Body of pancreas (tissue), 4 donors: Measurements from ENCODE around the gene ADAMTS16. TPM values are rescaled to one million over a fixed set of nuclear protein-coding genes. Genes with fewer than 3 reads are reported as not detected.

Experiments used
- ATAC-seq: fragments of 150-250 bp; one replicate; pipeline ENCODE4 v1.9.1; 2016
- DNase-seq, 4 donors: peaks; one replicate each; pipeline ENCODE4 v3.0.0-alpha.2; 2019
- H3K27ac ChIP-seq, 4 donors: fragments of 200-600 bp; sonication (generic); 1 replicate in 3 of 4; 2 replicates in 1 of 4; pipeline versions ENCODE4 v1.5.1 to v1.6.1; 2016 to 2019; ENCODE audit warnings: mild to moderate bottlenecking in 1 of 4, mixed read lengths in 1 of 4, moderate library complexity in 1 of 4
- H3K27me3 ChIP-seq, 2 donors: fragments of 200-600 bp; sonication (generic); one replicate each; pipeline ENCODE4 v1.6.0; 2016; ENCODE audit warnings: mild to moderate bottlenecking in 1 of 2
- H3K36me3 ChIP-seq, 2 donors: fragments of 200-600 bp; sonication (generic); replicated peaks in 1 of 2; 2 replicates each; pipeline ENCODE4 v1.5.1; 2016; ENCODE audit warnings: low read depth in 2 of 2; ENCODE audit not compliant: insufficient read depth in 1 of 2
- H3K4me1 ChIP-seq: fragments of 200-600 bp; sonication (generic); one replicate; pipeline ENCODE4 v1.6.0; 2016
- H3K4me3 ChIP-seq, 2 donors: fragments of 200-600 bp; sonication (generic); 1 replicate in 1 of 2; 2 replicates in 1 of 2; pipeline ENCODE4 v1.5.1; 2016 to 2019
- H3K9me3 ChIP-seq, 3 donors: fragments of 200-600 bp; sonication (generic); 1 replicate in 2 of 3; 2 replicates in 1 of 3; pipeline ENCODE4 v1.5.1; 2016
- CTCF ChIP-seq, 7 experiments: fragments of 450-650 bp in 4 of 7; fragments of 200-600 bp in 3 of 7; sonication (generic) in 3 of 7; IDR thresholded peaks; one replicate each; pipeline ENCODE4 v1.5.1; 2016 to 2019; ENCODE audit warnings: antibody characterized with exemption in 7 of 7
- POLR2A ChIP-seq, 3 donors: fragments of 450-650 bp; IDR thresholded peaks; one replicate each; pipeline ENCODE4 v1.6.1; 2016; ENCODE audit warnings: antibody characterized with exemption in 3 of 3, mild to moderate bottlenecking in 2 of 3
- WGBS, 2 donors: methylation state at CpG; one replicate each; pipeline ENCODE4 v1.1.5; 2017; 5-methylcytosine and 5-hydroxymethylcytosine counted together
- intact Hi-C: fragments of 100-400 bp; cut with DNase I; formaldehyde crosslinking; loops from one replicate; pipeline ENCODE4 v1.15.1; 2023
- total RNA-seq, 2 donors: library from RNA; depleted of rRNA; stranded (reverse); fragments of >200 nt; gene quantifications; one replicate each; pipeline ENCODE4 v1.1.0, GENCODE V29; 2016

ADAMTS16 gene
- total RNA-seq, 2 donors from 2014 or later: 1.8 to 5.6 TPM

- no peak for TF ChIP-seq CTCF (IDR thresholded peaks at IDR 0.05)
- no peak for TF ChIP-seq POLR2A (IDR thresholded peaks at IDR 0.05)
- no peaks in the 10 kb centered on the region for H3K4me1 ChIP-seq
- no peaks in the 10 kb centered on the region for H3K36me3 ChIP-seq
- H3K9me3 ChIP-seq: no peaks in the 10 kb centered on the region
- DNase-seq: no peak
- H3K4me3 ChIP-seq: no peak overlapping the region
- H3K27me3 ChIP-seq: no peaks in the 10 kb centered on the region
- WGBS, 2 donors: 65 to 74% methylated on average over 5 of the region's 5 CpGs
- H3K27ac ChIP-seq: no peak overlapping the region
- ATAC-seq: no peak
- intact Hi-C loops: no loop called here
Observed at GRCh38 chr5:5200133-5200532, 60.0 kb downstream of the ADAMTS16 start.

- no peaks in the 10 kb centered on the region for H3K27me3 ChIP-seq
- intact Hi-C loops: no loop called here
- H3K36me3 ChIP-seq: no peaks in the 10 kb centered on the region
- H3K9me3 ChIP-seq: no peaks in the 10 kb centered on the region
- DNase-seq (no peak), ATAC-seq (no peak)
- 31 to 43% methylated on average over 2 of the region's 2 CpGs for WGBS, 2 donors
- no peak overlapping the region for H3K4me3 ChIP-seq
- no peak overlapping the region for H3K27ac ChIP-seq
- H3K4me1 ChIP-seq: no peaks in the 10 kb centered on the region
- TF ChIP-seq CTCF (IDR thresholded peaks at IDR 0.05) (no peak), POLR2A (IDR thresholded peaks at IDR 0.05) (no peak)
Observed at GRCh38 chr5:5202321-5202720, 62.2 kb downstream of the ADAMTS16 start.

- DNase-seq (no peak), ATAC-seq (no peak)
- no peaks in the 10 kb centered on the region for H3K27me3 ChIP-seq
- WGBS, 2 donors: 31 to 32% methylated on average over 2 of the region's 2 CpGs
- no peak for TF ChIP-seq POLR2A (IDR thresholded peaks at IDR 0.05)
- no peak for TF ChIP-seq CTCF (IDR thresholded peaks at IDR 0.05)
- H3K9me3 ChIP-seq: no peaks in the 10 kb centered on the region
- no peak overlapping the region for H3K27ac ChIP-seq
- H3K4me1 ChIP-seq: no peaks in the 10 kb centered on the region
- no peak overlapping the region for H3K4me3 ChIP-seq
- intact Hi-C loops: no loop called here
- H3K36me3 ChIP-seq: no peaks in the 10 kb centered on the region
Observed at GRCh38 chr5:5203451-5203850, 63.3 kb downstream of the ADAMTS16 start.

- 77 to 81% methylated on average over 3 of the region's 3 CpGs for WGBS, 2 donors
- H3K36me3 ChIP-seq: no peaks in the 10 kb centered on the region
- no peaks in the 10 kb centered on the region for H3K4me1 ChIP-seq
- intact Hi-C loops: no loop called here
- ATAC-seq (no peak), DNase-seq (no peak)
- H3K27me3 ChIP-seq: no peaks in the 10 kb centered on the region
- no peak for TF ChIP-seq CTCF (IDR thresholded peaks at IDR 0.05)
- no peak for TF ChIP-seq POLR2A (IDR thresholded peaks at IDR 0.05)
- H3K27ac ChIP-seq: no peak overlapping the region
- H3K4me3 ChIP-seq: no peak overlapping the region
- no peaks in the 10 kb centered on the region for H3K9me3 ChIP-seq
Observed at GRCh38 chr5:5207828-5208227, 67.7 kb downstream of the ADAMTS16 start.

- Histone ChIP-seq H3K4me3 (no peak overlapping the region), H3K4me1 (no peaks in the 10 kb centered on the region), H3K27ac (no peak overlapping the region), H3K9me3 (no peaks in the 10 kb centered on the region), H3K36me3 (no peaks in the 10 kb centered on the region), H3K27me3 (no peaks in the 10 kb centered on the region)
- TF ChIP-seq POLR2A (IDR thresholded peaks at IDR 0.05) (no peak), CTCF (IDR thresholded peaks at IDR 0.05) (no peak)
- intact Hi-C loops: no loop called here
- DNase-seq (no peak), ATAC-seq (no peak)
- 32 to 37% methylated on average over 5 of the region's 5 CpGs for WGBS, 2 donors
Observed at GRCh38 chr5:5209089-5209488, 69.0 kb downstream of the ADAMTS16 start.
